Lung (tissue), 12 donors: ENCODE measurements around the gene FSIP1. TPM values are rescaled to one million over a fixed set of nuclear protein-coding genes. Genes with fewer than 3 reads are reported as not detected.

Experiments used
- ATAC-seq: fragments of 200-7000 bp; cut with Tn5 transposase; one replicate; pipeline ENCODE4 v1.9.1; 2020; ENCODE audit warnings: moderate number of reproducible peaks; ENCODE audit not compliant: insufficient read depth, low FRiP score
- DNase-seq, 3 donors: peaks; one replicate each; pipeline ENCODE4 v3.0.0-alpha.2; 2013 to 2017
- H3K27ac ChIP-seq, 2 donors: one replicate each; pipeline ENCODE4 v1.5.1; 2013; ENCODE audit warnings: mild to moderate bottlenecking in 2 of 2, moderate library complexity in 2 of 2, control low read depth in 1 of 2, inconsistent platforms in 1 of 2, low read depth in 1 of 2, low read length in 1 of 2
- H3K27me3 ChIP-seq, 3 donors: one replicate each; pipeline ENCODE4 v1.5.1; 2013; ENCODE audit warnings: low read length in 2 of 3; ENCODE audit not compliant: control insufficient read depth in 3 of 3, insufficient read depth in 3 of 3
- H3K36me3 ChIP-seq, 4 donors: one replicate each; pipeline ENCODE4 v1.5.1; 2013; ENCODE audit warnings: low read length in 4 of 4, mild to moderate bottlenecking in 1 of 4, moderate library complexity in 1 of 4; ENCODE audit not compliant: control insufficient read depth in 4 of 4, insufficient read depth in 4 of 4
- H3K4me1 ChIP-seq, 5 donors: one replicate each; pipeline ENCODE4 v1.5.1; 2013; ENCODE audit warnings: low read length in 5 of 5, mild to moderate bottlenecking in 2 of 5, moderate library complexity in 1 of 5; ENCODE audit not compliant: control insufficient read depth in 5 of 5, insufficient read depth in 5 of 5
- H3K4me3 ChIP-seq: one replicate; pipeline ENCODE4 v1.5.1; 2013; ENCODE audit warnings: mild to moderate bottlenecking, control low read depth, moderate library complexity
- H3K9ac ChIP-seq, 2 donors: one replicate each; pipeline ENCODE4 v1.5.1; 2013; ENCODE audit warnings: low read length in 2 of 2, control low read depth in 1 of 2; ENCODE audit not compliant: insufficient read depth in 1 of 2
- H3K9me3 ChIP-seq, 4 donors: one replicate each; pipeline ENCODE4 v1.5.1; 2013; ENCODE audit warnings: low read length in 3 of 4, mild to moderate bottlenecking in 1 of 4, moderate library complexity in 1 of 4; ENCODE audit not compliant: control insufficient read depth in 4 of 4, insufficient read depth in 3 of 4
- WGBS, 2 donors: extraction: QIAGEN DNeasy Blood & Tissue Kit; methylation state at CpG; one replicate each; pipeline ENCODE4 v1.1.7; 2013; 5-methylcytosine and 5-hydroxymethylcytosine counted together
- polyA plus RNA-seq, 2 donors: library from polyadenylated mRNA; stranded (reverse); fragments of 200-250 nt; gene quantifications; one replicate each; pipeline ENCODE4 v1.2.1, GENCODE V29; 2013
- total RNA-seq, 2 donors: library from RNA; depleted of rRNA in 1 of 2; stranded (reverse); fragments of >200 nt in 1 of 2; gene quantifications; one replicate each; pipeline ENCODE4 v1.2.1, GENCODE V29; 2014 to 2021
- TF ChIP-seq, protein P1 (sequence below): IDR thresholded peaks from 2 replicates; pipeline ENCODE4 v1.5.1; 2012; ENCODE audit warnings: mild to moderate bottlenecking; ENCODE audit errors: control extremely low read depth, extremely low read depth
- donor health status: control.
- donor health status: control.
- donor health status: Bipolar disorder and iron deficiency.
- donor health status: healthy.
- donor health status: DM: yes; HTN: yes; CAD: no.

The FSIP1 gene
- total and polyA plus RNA-seq, 4 donors = 0.35 to 2.2 (median 0.98) TPM

- no peak overlapping the region for H3K27ac ChIP-seq
- peak; percentile 14 to 90 (median 89) for DNase-seq
- WGBS, 2 donors = 48 to 51% methylated on average over 2 of the region's 2 CpGs
- H3K9ac ChIP-seq = no peak overlapping the region
- H3K4me3 ChIP-seq = no peak overlapping the region
- H3K4me1 ChIP-seq = no peaks in the 10 kb centered on the region
- TF ChIP-seq, protein P1, sequence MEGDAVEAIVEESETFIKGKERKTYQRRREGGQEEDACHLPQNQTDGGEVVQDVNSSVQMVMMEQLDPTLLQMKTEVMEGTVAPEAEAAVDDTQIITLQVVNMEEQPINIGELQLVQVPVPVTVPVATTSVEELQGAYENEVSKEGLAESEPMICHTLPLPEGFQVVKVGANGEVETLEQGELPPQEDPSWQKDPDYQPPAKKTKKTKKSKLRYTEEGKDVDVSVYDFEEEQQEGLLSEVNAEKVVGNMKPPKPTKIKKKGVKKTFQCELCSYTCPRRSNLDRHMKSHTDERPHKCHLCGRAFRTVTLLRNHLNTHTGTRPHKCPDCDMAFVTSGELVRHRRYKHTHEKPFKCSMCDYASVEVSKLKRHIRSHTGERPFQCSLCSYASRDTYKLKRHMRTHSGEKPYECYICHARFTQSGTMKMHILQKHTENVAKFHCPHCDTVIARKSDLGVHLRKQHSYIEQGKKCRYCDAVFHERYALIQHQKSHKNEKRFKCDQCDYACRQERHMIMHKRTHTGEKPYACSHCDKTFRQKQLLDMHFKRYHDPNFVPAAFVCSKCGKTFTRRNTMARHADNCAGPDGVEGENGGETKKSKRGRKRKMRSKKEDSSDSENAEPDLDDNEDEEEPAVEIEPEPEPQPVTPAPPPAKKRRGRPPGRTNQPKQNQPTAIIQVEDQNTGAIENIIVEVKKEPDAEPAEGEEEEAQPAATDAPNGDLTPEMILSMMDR = peak; percentile 65
- no peaks in the 10 kb centered on the region for H3K27me3 ChIP-seq
- H3K36me3 ChIP-seq = no peaks in the 10 kb centered on the region
- H3K9me3 ChIP-seq = no peaks in the 10 kb centered on the region
- no peak for ATAC-seq
Measured at GRCh38 chr15:39756806-39757522, 25.7 kb downstream of the FSIP1 start.

DNA sequence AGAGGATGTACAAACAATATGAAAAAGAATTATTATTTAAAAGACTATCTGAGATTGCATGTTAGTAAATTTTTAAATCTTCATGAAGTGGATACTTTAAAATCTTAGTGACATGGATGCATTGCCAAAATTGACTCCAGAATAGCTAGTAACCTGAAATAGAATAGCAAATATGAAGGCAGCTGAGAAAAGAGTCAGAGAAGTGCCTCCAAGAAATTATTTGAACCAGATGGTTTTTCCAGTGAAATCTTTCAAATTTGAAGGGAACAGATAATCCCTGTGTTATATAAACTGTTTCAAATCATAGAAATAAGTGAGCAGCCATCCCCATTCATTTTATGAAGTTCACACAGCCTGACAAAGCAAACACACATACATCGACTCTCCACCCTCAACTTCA is 29.6 kb downstream of the FSIP1 start:
- H3K9ac ChIP-seq = no peak overlapping the region
- no peaks in the 10 kb centered on the region for H3K36me3 ChIP-seq
- H3K27me3 ChIP-seq = no peaks in the 10 kb centered on the region
- peaks cover 0 to 2% (median 0%) of the 10 kb centered on the region in 5 donors for H3K4me1 ChIP-seq
- H3K27ac ChIP-seq = no peak overlapping the region
- TF ChIP-seq, protein P1 = no peak
- DNase-seq = no peak
- no peak for ATAC-seq
- no peak overlapping the region for H3K4me3 ChIP-seq
- H3K9me3 ChIP-seq = no peaks in the 10 kb centered on the region
- WGBS, 2 donors = 89 to 93% methylated on average over 1 of the region's 1 CpG

- no peak for DNase-seq
- no peaks in the 10 kb centered on the region for H3K36me3 ChIP-seq
- TF ChIP-seq, protein P1 = no peak
- H3K9me3 ChIP-seq = no peaks in the 10 kb centered on the region
- no peak for ATAC-seq
- H3K4me3 ChIP-seq = no peak overlapping the region
- no peaks in the 10 kb centered on the region for H3K27me3 ChIP-seq
- H3K9ac ChIP-seq = no peak overlapping the region
- H3K4me1 ChIP-seq = peaks cover 0 to 2% (median 0%) of the 10 kb centered on the region in 5 donors
- H3K27ac ChIP-seq = no peak overlapping the region
Measured at GRCh38 chr15:39752246-39752645, 30.4 kb downstream of the FSIP1 start.

- H3K27me3 ChIP-seq = no peaks in the 10 kb centered on the region
- H3K4me1 ChIP-seq = peaks cover 0 to 2% (median 0%) of the 10 kb centered on the region in 5 donors
- no peak overlapping the region for H3K4me3 ChIP-seq
- H3K9ac ChIP-seq = no peak overlapping the region
- TF ChIP-seq, protein P1 = no peak
- H3K27ac ChIP-seq = no peak overlapping the region
- DNase-seq (no peak), ATAC-seq (no peak)
- 50 to 71% methylated on average over 2 of the region's 2 CpGs for WGBS, 2 donors
- H3K9me3 ChIP-seq = no peaks in the 10 kb centered on the region
- no peaks in the 10 kb centered on the region for H3K36me3 ChIP-seq
Measured at GRCh38 chr15:39748276-39748675, 34.4 kb downstream of the FSIP1 start.
